PC-3 (cell line): Measurements from ENCODE around the gene SHCBP1L.

Source experiments
- CTCF ChIP-seq: fragments of 300-600 bp; sonication (generic); conservative IDR thresholded peaks from 2 replicates; pipeline ENCODE4 v1.5.1; 2017; ENCODE audit warnings: antibody characterized with exemption, low read depth, mild to moderate bottlenecking, low read length
- EZH2 ChIP-seq: fragments of 300-600 bp; sonication (generic); IDR thresholded peaks from one replicate; pipeline ENCODE4 v1.6.1; 2017; ENCODE audit warnings: antibody characterized with exemption, mild to moderate bottlenecking, low read length; ENCODE audit not compliant: unreplicated experiment
- EZH2phosphoT487 ChIP-seq: fragments of 300-600 bp; sonication (generic); IDR thresholded peaks from 2 replicates; pipeline ENCODE4 v1.6.1; 2018; ENCODE audit warnings: mild to moderate bottlenecking, antibody characterized with exemption, low read length, borderline replicate concordance

GRCh38 chr1:182953826-182954225 lies 860 bp upstream of the SHCBP1L start:
- TF ChIP-seq EZH2 = no peak
- TF ChIP-seq CTCF = no peak
- no peak for TF ChIP-seq EZH2phosphoT487
